GM23338 (cell line): ENCODE results near the gene SPA17. TPM values are rescaled to one million over a fixed set of nuclear protein-coding genes. Genes with fewer than 3 reads are reported as not detected.

Experiments
- ATAC-seq: fragments of 200-7000 bp; cut with Tn5 transposase; 3 replicates; pipeline ENCODE4 v1.9.1; 2020
- DNase-seq: peaks from one replicate; pipeline ENCODE4 v3.0.0-alpha.2; 2015; ENCODE audit warnings: low spot score
- H2AFZ ChIP-seq: fragments of 200-600 bp; sonication (generic); 2 replicates; pipeline ENCODE4 v1.8.0; 2016; ENCODE audit warnings: antibody characterized with exemption, mild to moderate bottlenecking, moderate library complexity
- H3F3A ChIP-seq: fragments of 200-600 bp; sonication (generic); replicated peaks from 2 replicates; pipeline ENCODE4 v1.8.0; 2017; ENCODE audit warnings: antibody characterized with exemption, mixed run types, low read depth
- H3K27ac ChIP-seq: fragments of 200-600 bp; sonication (generic); 2 replicates; pipeline ENCODE4 v1.6.1; 2016; ENCODE audit warnings: low read depth
- H3K27me3 ChIP-seq: fragments of 200-600 bp; sonication (generic); 2 replicates; pipeline ENCODE4 v1.8.0; 2016; ENCODE audit warnings: mild to moderate bottlenecking, mixed run types, moderate library complexity; ENCODE audit not compliant: insufficient read depth
- H3K36me3 ChIP-seq: fragments of 200-600 bp; sonication (generic); 2 replicates; pipeline ENCODE4 v1.8.0; 2016; ENCODE audit warnings: mild to moderate bottlenecking; ENCODE audit not compliant: insufficient read depth
- H3K4me1 ChIP-seq: fragments of 200-600 bp; sonication (generic); 2 replicates; pipeline ENCODE4 v1.8.0; 2016; ENCODE audit warnings: mild to moderate bottlenecking, moderate library complexity; ENCODE audit not compliant: insufficient read depth
- H3K4me2 ChIP-seq: fragments of 200-600 bp; sonication (generic); 2 replicates; pipeline ENCODE4 v1.7.1; 2017; ENCODE audit warnings: mixed run types
- H3K4me3 ChIP-seq: fragments of 200-600 bp; sonication (generic); 2 replicates; pipeline ENCODE4 v1.6.1; 2016; ENCODE audit warnings: mixed run types
- H3K79me2 ChIP-seq: fragments of 200-600 bp; sonication (generic); replicated peaks from 2 replicates; pipeline ENCODE4 v1.8.0; 2017; ENCODE audit warnings: mild to moderate bottlenecking; ENCODE audit not compliant: insufficient read depth
- H3K9me2 ChIP-seq: fragments of 200-600 bp; sonication (generic); 2 replicates; pipeline ENCODE4 v1.8.0; 2017; ENCODE audit not compliant: insufficient read depth
- H4K20me1 ChIP-seq: fragments of 200-600 bp; sonication (generic); replicated peaks from 2 replicates; pipeline ENCODE4 v1.8.0; 2017; ENCODE audit warnings: mild to moderate bottlenecking; ENCODE audit not compliant: insufficient read depth
- H3K27ac Mint-ChIP-seq: 2 replicates; pipeline ENCODE4 v1.8.0; 2020; ENCODE audit warnings: inconsistent platforms, mild to moderate bottlenecking, moderate library complexity, mixed read lengths
- H3K27me3 Mint-ChIP-seq: 3 replicates; pipeline ENCODE4 v1.8.0; 2022; ENCODE audit warnings: low read depth, mild to moderate bottlenecking, moderate library complexity, mixed read lengths, inconsistent platforms; ENCODE audit not compliant: insufficient read depth, poor library complexity
- H3K36me3 Mint-ChIP-seq: 3 replicates; pipeline ENCODE4 v1.8.0; 2021; ENCODE audit warnings: low read depth, mild to moderate bottlenecking, inconsistent platforms, moderate library complexity, mixed read lengths
- H3K4me1 Mint-ChIP-seq: 3 replicates; pipeline ENCODE4 v1.8.0; 2020; ENCODE audit warnings: mild to moderate bottlenecking, inconsistent platforms, mixed read lengths
- H3K4me3 Mint-ChIP-seq: 3 replicates; pipeline ENCODE4 v1.8.0; 2021; ENCODE audit warnings: moderate library complexity, mild to moderate bottlenecking, inconsistent platforms, mixed read lengths
- H3K9me3 Mint-ChIP-seq: 3 replicates; pipeline ENCODE4 v1.8.0; 2020; ENCODE audit warnings: moderate library complexity, mild to moderate bottlenecking, inconsistent platforms, mixed read lengths
- EZH2 ChIP-seq: fragments of 200-600 bp; sonication (generic); IDR thresholded peaks from one replicate; pipeline ENCODE4 v1.8.0; 2017; ENCODE audit warnings: antibody characterized with exemption, mild to moderate bottlenecking, low read depth; ENCODE audit not compliant: unreplicated experiment
- EZH2phosphoT487 ChIP-seq: fragments of 200-600 bp; sonication (generic); IDR thresholded peaks from one replicate; pipeline ENCODE4 v1.8.1; 2018; ENCODE audit warnings: antibody characterized with exemption; ENCODE audit not compliant: unreplicated experiment
- JUNB ChIP-seq: IDR thresholded peaks from one replicate; pipeline ENCODE4 v1.6.1; 2016; ENCODE audit warnings: antibody characterized with exemption; ENCODE audit not compliant: unreplicated experiment
- POLR2AphosphoS5 ChIP-seq: IDR thresholded peaks from 2 replicates; pipeline ENCODE4 v1.6.1; 2016; ENCODE audit warnings: antibody characterized with exemption, low read depth
- STAT1 ChIP-seq: IDR thresholded peaks from one replicate; pipeline ENCODE4 v1.6.1; 2016; ENCODE audit warnings: antibody characterized with exemption; ENCODE audit not compliant: unreplicated experiment
- ZNF114 ChIP-seq: fragments of 250-450 bp; sonication (Bioruptor Pico); IDR thresholded peaks from 2 replicates; pipeline ENCODE4 v1.5.0; 2020; ENCODE audit warnings: mild to moderate bottlenecking, moderate library complexity
- polyA plus RNA-seq: library from polyadenylated mRNA; unstranded; fragments of >200 nt; fragmentation: Nextera tagmentation; extraction: Ambion mirVana; gene quantifications from 2 replicates; pipeline ENCODE4 v1.2.1, GENCODE V29; 2016
- total RNA-seq: library from RNA; depleted of rRNA; stranded (reverse); fragments of >200 nt; shearing (Covaris generic); gene quantifications from 2 replicates; pipeline ENCODE4 v1.2.3, GENCODE V29; 2014
- TF ChIP-seq, protein P1 (sequence below): IDR thresholded peaks from one replicate; pipeline ENCODE4 v1.6.1; 2018; ENCODE audit warnings: antibody characterized with exemption; ENCODE audit not compliant: unreplicated experiment
- TF ChIP-seq, protein P2 (sequence below), 2 experiments: fragments of 200-600 bp in 1 of 2; sonication (generic) in 1 of 2; conservative IDR thresholded peaks; 2 replicates each; pipeline versions ENCODE4 v1.5.1 to v1.6.1; 2016 to 2017; ENCODE audit warnings: antibody characterized with exemption in 2 of 2, low read depth in 2 of 2, mild to moderate bottlenecking in 2 of 2, moderate library complexity in 1 of 2
- TF ChIP-seq, protein P3 (sequence below): IDR thresholded peaks from 2 replicates; pipeline ENCODE4 v1.6.1; 2016; ENCODE audit warnings: antibody characterized with exemption

The SPA17 gene
- total and polyA plus RNA-seq, 2 experiments from 2014 or later, result 3.2 to 14.9 TPM

- TF ChIP-seq, protein P1, sequence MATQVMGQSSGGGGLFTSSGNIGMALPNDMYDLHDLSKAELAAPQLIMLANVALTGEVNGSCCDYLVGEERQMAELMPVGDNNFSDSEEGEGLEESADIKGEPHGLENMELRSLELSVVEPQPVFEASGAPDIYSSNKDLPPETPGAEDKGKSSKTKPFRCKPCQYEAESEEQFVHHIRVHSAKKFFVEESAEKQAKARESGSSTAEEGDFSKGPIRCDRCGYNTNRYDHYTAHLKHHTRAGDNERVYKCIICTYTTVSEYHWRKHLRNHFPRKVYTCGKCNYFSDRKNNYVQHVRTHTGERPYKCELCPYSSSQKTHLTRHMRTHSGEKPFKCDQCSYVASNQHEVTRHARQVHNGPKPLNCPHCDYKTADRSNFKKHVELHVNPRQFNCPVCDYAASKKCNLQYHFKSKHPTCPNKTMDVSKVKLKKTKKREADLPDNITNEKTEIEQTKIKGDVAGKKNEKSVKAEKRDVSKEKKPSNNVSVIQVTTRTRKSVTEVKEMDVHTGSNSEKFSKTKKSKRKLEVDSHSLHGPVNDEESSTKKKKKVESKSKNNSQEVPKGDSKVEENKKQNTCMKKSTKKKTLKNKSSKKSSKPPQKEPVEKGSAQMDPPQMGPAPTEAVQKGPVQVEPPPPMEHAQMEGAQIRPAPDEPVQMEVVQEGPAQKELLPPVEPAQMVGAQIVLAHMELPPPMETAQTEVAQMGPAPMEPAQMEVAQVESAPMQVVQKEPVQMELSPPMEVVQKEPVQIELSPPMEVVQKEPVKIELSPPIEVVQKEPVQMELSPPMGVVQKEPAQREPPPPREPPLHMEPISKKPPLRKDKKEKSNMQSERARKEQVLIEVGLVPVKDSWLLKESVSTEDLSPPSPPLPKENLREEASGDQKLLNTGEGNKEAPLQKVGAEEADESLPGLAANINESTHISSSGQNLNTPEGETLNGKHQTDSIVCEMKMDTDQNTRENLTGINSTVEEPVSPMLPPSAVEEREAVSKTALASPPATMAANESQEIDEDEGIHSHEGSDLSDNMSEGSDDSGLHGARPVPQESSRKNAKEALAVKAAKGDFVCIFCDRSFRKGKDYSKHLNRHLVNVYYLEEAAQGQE, result no peak
- TF ChIP-seq ZNF114 (CRISPR knock-in tag) (no peak), JUNB (no peak), EZH2 (no peak), STAT1 (no peak), EZH2phosphoT487 (no peak), POLR2AphosphoS5 (no peak)
- TF ChIP-seq, protein P2, sequence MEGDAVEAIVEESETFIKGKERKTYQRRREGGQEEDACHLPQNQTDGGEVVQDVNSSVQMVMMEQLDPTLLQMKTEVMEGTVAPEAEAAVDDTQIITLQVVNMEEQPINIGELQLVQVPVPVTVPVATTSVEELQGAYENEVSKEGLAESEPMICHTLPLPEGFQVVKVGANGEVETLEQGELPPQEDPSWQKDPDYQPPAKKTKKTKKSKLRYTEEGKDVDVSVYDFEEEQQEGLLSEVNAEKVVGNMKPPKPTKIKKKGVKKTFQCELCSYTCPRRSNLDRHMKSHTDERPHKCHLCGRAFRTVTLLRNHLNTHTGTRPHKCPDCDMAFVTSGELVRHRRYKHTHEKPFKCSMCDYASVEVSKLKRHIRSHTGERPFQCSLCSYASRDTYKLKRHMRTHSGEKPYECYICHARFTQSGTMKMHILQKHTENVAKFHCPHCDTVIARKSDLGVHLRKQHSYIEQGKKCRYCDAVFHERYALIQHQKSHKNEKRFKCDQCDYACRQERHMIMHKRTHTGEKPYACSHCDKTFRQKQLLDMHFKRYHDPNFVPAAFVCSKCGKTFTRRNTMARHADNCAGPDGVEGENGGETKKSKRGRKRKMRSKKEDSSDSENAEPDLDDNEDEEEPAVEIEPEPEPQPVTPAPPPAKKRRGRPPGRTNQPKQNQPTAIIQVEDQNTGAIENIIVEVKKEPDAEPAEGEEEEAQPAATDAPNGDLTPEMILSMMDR (conservative IDR thresholded peaks at IDR 0.05; ENCODE audit: low read depth in 2 of 2), result no peak
These were observed 68.9 kb downstream of the SPA17 start (continued) for GRCh38 chr11:124742555-124742954.

- H3K36me3 ChIP-seq, result no peaks in the 10 kb centered on the region
- Mint-ChIP-seq H3K36me3 (no peaks in the 10 kb centered on the region; the same call in 1 of the 3 replicates), H3K4me1 (peaks cover 29% of the 10 kb centered on the region), H3K27ac (no peak overlapping the region), H3K27me3 (peaks cover 99% of the 10 kb centered on the region), H3K9me3 (no peaks in the 10 kb centered on the region), H3K4me3 (no peak overlapping the region)
- peaks cover 29% of the 10 kb centered on the region for H4K20me1 ChIP-seq
- H3K4me1 ChIP-seq, result peaks cover 47% of the 10 kb centered on the region
- no peak overlapping the region for H3K27ac ChIP-seq
- DNase-seq, result no peak
- H2AFZ ChIP-seq, result no peak overlapping the region
- TF ChIP-seq, protein P3, sequence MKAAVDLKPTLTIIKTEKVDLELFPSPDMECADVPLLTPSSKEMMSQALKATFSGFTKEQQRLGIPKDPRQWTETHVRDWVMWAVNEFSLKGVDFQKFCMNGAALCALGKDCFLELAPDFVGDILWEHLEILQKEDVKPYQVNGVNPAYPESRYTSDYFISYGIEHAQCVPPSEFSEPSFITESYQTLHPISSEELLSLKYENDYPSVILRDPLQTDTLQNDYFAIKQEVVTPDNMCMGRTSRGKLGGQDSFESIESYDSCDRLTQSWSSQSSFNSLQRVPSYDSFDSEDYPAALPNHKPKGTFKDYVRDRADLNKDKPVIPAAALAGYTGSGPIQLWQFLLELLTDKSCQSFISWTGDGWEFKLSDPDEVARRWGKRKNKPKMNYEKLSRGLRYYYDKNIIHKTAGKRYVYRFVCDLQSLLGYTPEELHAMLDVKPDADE, result no peak
- TF ChIP-seq EZH2, result peak; percentile 73
- no peaks in the 10 kb centered on the region; the same call in 1 of the 2 replicates for H3F3A ChIP-seq
- H3K9me2 ChIP-seq, result no peaks in the 10 kb centered on the region
- ATAC-seq, result no peak
- H3K27me3 ChIP-seq, result peaks cover 98% of the 10 kb centered on the region
- no peaks in the 10 kb centered on the region for H3K79me2 ChIP-seq
- no peak overlapping the region for H3K4me2 ChIP-seq
- no peak overlapping the region for H3K4me3 ChIP-seq
These were observed 69.3 kb downstream of the SPA17 start for GRCh38 chr11:124743050-124743449.
